ENCODE data around the gene GSC. TPM values are rescaled to one million over a fixed set of nuclear protein-coding genes. Genes with fewer than 3 reads are reported as not detected.

GSC gene
- total RNA-seq, 1 donor: not detected

GRCh38 chr14:94756310-94756882 lies 13.5 kb downstream of the GSC start:
- no peak for DNase-seq (ENCODE audit: low read depth)
- H3K4me3 ChIP-seq (ENCODE audit: low read depth, low read length): no peak overlapping the region
- TF ChIP-seq CTCF (IDR thresholded peaks at IDR 0.05; ENCODE audit: insufficient read depth, low read depth, low read length): no peak

- no peak for DNase-seq (ENCODE audit: low read depth)
- H3K4me3 ChIP-seq (ENCODE audit: low read depth, low read length): no peak overlapping the region
- no peak for TF ChIP-seq CTCF (IDR thresholded peaks at IDR 0.05; ENCODE audit: insufficient read depth, low read depth, low read length)
These were observed 15.4 kb downstream of the GSC start for GRCh38 chr14:94754391-94754942.

- no peak for DNase-seq (ENCODE audit: low read depth)
- no peak for TF ChIP-seq CTCF (IDR thresholded peaks at IDR 0.05; ENCODE audit: insufficient read depth, low read depth, low read length)
- H3K4me3 ChIP-seq (ENCODE audit: low read depth, low read length): no peak overlapping the region
These were observed 17.1 kb downstream of the GSC start for GRCh38 chr14:94752591-94753436.

- DNase-seq (ENCODE audit: low read depth): no peak
- TF ChIP-seq CTCF (IDR thresholded peaks at IDR 0.05; ENCODE audit: insufficient read depth, low read depth, low read length): no peak
These were observed 18.0 kb downstream of the GSC start for GRCh38 chr14:94751956-94752355.

GRCh38 chr14:94751321-94751720 lies 18.6 kb downstream of the GSC start:
- no peak for TF ChIP-seq CTCF (IDR thresholded peaks at IDR 0.05; ENCODE audit: insufficient read depth, low read depth, low read length)
- no peak overlapping the region for H3K4me3 ChIP-seq (ENCODE audit: low read depth, low read length)
- DNase-seq (ENCODE audit: low read depth): no peak

More at GRCh38 chr14:94751956-94752355, 18.0 kb downstream of the GSC start:
- no peak overlapping the region for H3K4me3 ChIP-seq (ENCODE audit: low read depth, low read length)

- TF ChIP-seq CTCF (IDR thresholded peaks at IDR 0.05; ENCODE audit: insufficient read depth, low read depth, low read length): no peak
These were observed 19.5 kb downstream of the GSC start for GRCh38 chr14:94750371-94750770.

More at GRCh38 chr14:94750371-94750770, 19.5 kb downstream of the GSC start:
- DNase-seq (ENCODE audit: low read depth): no peak
- H3K4me3 ChIP-seq (ENCODE audit: low read depth, low read length): no peak overlapping the region

Measured in fibroblast of villous mesenchyme (primary cell).